MM.1S (cell line): ENCODE results near the gene ATP13A4.

Experiments
- DNase-seq: peaks from one replicate; pipeline ENCODE4 v3.0.0-alpha.2; 2015
- H2AFZ ChIP-seq: fragments of 300-600 bp; sonication (generic); 2 replicates; pipeline ENCODE4 v1.6.0; 2016; ENCODE audit warnings: antibody characterized with exemption, low read length
- H3F3A ChIP-seq: fragments of 300-600 bp; sonication (generic); 2 replicates; pipeline ENCODE4 v1.6.1; 2016; ENCODE audit warnings: mild to moderate bottlenecking, antibody characterized with exemption, low read length, moderate library complexity, mixed read lengths; ENCODE audit not compliant: insufficient read depth
- H3K27ac ChIP-seq: fragments of 300-600 bp; sonication (generic); 2 replicates; pipeline ENCODE4 v1.5.1; 2016; ENCODE audit warnings: mild to moderate bottlenecking, low read length
- H3K27me3 ChIP-seq: fragments of 300-600 bp; sonication (generic); replicated peaks from 2 replicates; pipeline ENCODE4 v1.6.0; 2016; ENCODE audit warnings: low read length; ENCODE audit not compliant: insufficient read depth
- H3K36me3 ChIP-seq: fragments of 300-600 bp; sonication (generic); replicated peaks from 2 replicates; pipeline ENCODE4 v1.6.1; 2016; ENCODE audit warnings: mild to moderate bottlenecking, low read length, mixed read lengths; ENCODE audit not compliant: insufficient read depth
- H3K4me1 ChIP-seq: fragments of 300-600 bp; sonication (generic); 2 replicates; pipeline ENCODE4 v1.6.1; 2016; ENCODE audit warnings: low read length, mixed read lengths
- H3K4me2 ChIP-seq: fragments of 300-600 bp; sonication (generic); 2 replicates; pipeline ENCODE4 v1.6.0; 2016; ENCODE audit warnings: low read depth, low read length
- H3K4me3 ChIP-seq: fragments of 300-600 bp; sonication (generic); 2 replicates; pipeline ENCODE4 v1.5.1; 2016; ENCODE audit warnings: low read length, mixed read lengths
- H3K79me2 ChIP-seq: fragments of 300-600 bp; sonication (generic); 2 replicates; pipeline ENCODE4 v1.6.1; 2016; ENCODE audit warnings: mixed run types, low read length, mixed read lengths
- H3K9ac ChIP-seq: fragments of 300-600 bp; sonication (generic); 2 replicates; pipeline ENCODE4 v1.6.1; 2016; ENCODE audit warnings: low read length, mixed read lengths
- H3K9me2 ChIP-seq: fragments of 300-600 bp; sonication (generic); replicated peaks from 2 replicates; pipeline ENCODE4 v1.6.1; 2016; ENCODE audit warnings: mild to moderate bottlenecking, low read length, mixed read lengths; ENCODE audit not compliant: insufficient read depth
- H3K9me3 ChIP-seq: fragments of 300-600 bp; sonication (generic); replicated peaks from 2 replicates; pipeline ENCODE4 v1.6.1; 2016; ENCODE audit warnings: mild to moderate bottlenecking, low read length, mixed read lengths; ENCODE audit not compliant: insufficient read depth
- H4K20me1 ChIP-seq: fragments of 300-600 bp; sonication (generic); 2 replicates; pipeline ENCODE4 v1.6.1; 2016; ENCODE audit warnings: mild to moderate bottlenecking, low read length, moderate library complexity, mixed read lengths; ENCODE audit not compliant: insufficient read depth
- CTCF ChIP-seq: fragments of 300-600 bp; sonication (generic); IDR thresholded peaks from 2 replicates; pipeline ENCODE4 v1.5.1; 2016; ENCODE audit warnings: antibody characterized with exemption, low read length, mixed read lengths
- EZH2 ChIP-seq: fragments of 300-600 bp; sonication (generic); optimal IDR thresholded peaks from 2 replicates; pipeline ENCODE3; 2017; ENCODE audit warnings: low read depth, mild to moderate bottlenecking, antibody characterized with exemption, low read length, mixed read lengths
- EZH2phosphoT487 ChIP-seq: fragments of 300-600 bp; sonication (generic); IDR thresholded peaks from 2 replicates; pipeline ENCODE4 v1.6.1; 2018; ENCODE audit warnings: antibody characterized with exemption, low read length

ATP13A4 gene

GRCh38 chr3:193589129-193589528 lies 34.4 kb upstream of the ATP13A4 start:
- Histone ChIP-seq H3K9ac (no peak overlapping the region), H3K27me3 (no peaks in the 10 kb centered on the region), H2AFZ (no peak overlapping the region), H3K4me1 (no peaks in the 10 kb centered on the region), H3K36me3 (no peaks in the 10 kb centered on the region), H3F3A (no peaks in the 10 kb centered on the region), H3K4me3 (no peak overlapping the region), H4K20me1 (no peaks in the 10 kb centered on the region), H3K4me2 (no peak overlapping the region), H3K79me2 (peaks cover 17% of the 10 kb centered on the region), H3K9me2 (no peaks in the 10 kb centered on the region), H3K9me3 (no peaks in the 10 kb centered on the region), H3K27ac (no peak overlapping the region)
- DNase-seq = no peak
- TF ChIP-seq CTCF (no peak), EZH2phosphoT487 (no peak)

GRCh38 chr3:193586526-193586925 lies 31.8 kb upstream of the ATP13A4 start:
- Histone ChIP-seq H3F3A (no peaks in the 10 kb centered on the region), H3K9me3 (no peaks in the 10 kb centered on the region), H3K9ac (no peak overlapping the region), H3K4me1 (no peaks in the 10 kb centered on the region), H4K20me1 (no peaks in the 10 kb centered on the region), H2AFZ (no peak overlapping the region), H3K27ac (no peak overlapping the region), H3K79me2 (no peaks in the 10 kb centered on the region), H3K4me3 (no peak overlapping the region), H3K27me3 (no peaks in the 10 kb centered on the region), H3K4me2 (no peak overlapping the region), H3K9me2 (no peaks in the 10 kb centered on the region), H3K36me3 (no peaks in the 10 kb centered on the region)
- DNase-seq = no peak
- TF ChIP-seq CTCF (no peak), EZH2 (no peak), EZH2phosphoT487 (no peak)

- Histone ChIP-seq H3K4me1 (no peaks in the 10 kb centered on the region), H3K27me3 (no peaks in the 10 kb centered on the region), H4K20me1 (no peaks in the 10 kb centered on the region), H3K79me2 (no peaks in the 10 kb centered on the region), H3K9ac (no peak overlapping the region), H3K27ac (no peak overlapping the region), H3K9me2 (no peaks in the 10 kb centered on the region), H3F3A (no peaks in the 10 kb centered on the region), H3K9me3 (no peaks in the 10 kb centered on the region), H3K4me2 (no peak overlapping the region), H3K36me3 (no peaks in the 10 kb centered on the region), H2AFZ (no peak overlapping the region), H3K4me3 (no peak overlapping the region)
- TF ChIP-seq EZH2 = no peak
- TF ChIP-seq CTCF = no peak
- TF ChIP-seq EZH2phosphoT487 = no peak
- DNase-seq = no peak
Observed at GRCh38 chr3:193585530-193585929, 30.8 kb upstream of the ATP13A4 start.
